ENCODE measurements around the gene CROCC.

Gene CROCC

GRCh38 chr1:17013491-17014320 lies 92.0 kb downstream of the CROCC start:
- H3K36me3 Mint-ChIP-seq (ENCODE audit: low read depth) = peaks cover 15% of the 10 kb centered on the region
- TF ChIP-seq CTCF (IDR thresholded peaks at IDR 0.05; ENCODE audit: unreplicated experiment in 3 of 3) = no peak
- no peak overlapping the region for H3K27ac Mint-ChIP-seq
- H3K9me3 Mint-ChIP-seq = no peaks in the 10 kb centered on the region
- peak overlapping the region in 2 of 3 experiments; percentile 38 to 91 for H3K4me3 Mint-ChIP-seq
- H3K27me3 Mint-ChIP-seq (ENCODE audit: low read depth) = no peaks in the 10 kb centered on the region
- peaks cover 5% of the 10 kb centered on the region for H3K4me1 Mint-ChIP-seq

DNA sequence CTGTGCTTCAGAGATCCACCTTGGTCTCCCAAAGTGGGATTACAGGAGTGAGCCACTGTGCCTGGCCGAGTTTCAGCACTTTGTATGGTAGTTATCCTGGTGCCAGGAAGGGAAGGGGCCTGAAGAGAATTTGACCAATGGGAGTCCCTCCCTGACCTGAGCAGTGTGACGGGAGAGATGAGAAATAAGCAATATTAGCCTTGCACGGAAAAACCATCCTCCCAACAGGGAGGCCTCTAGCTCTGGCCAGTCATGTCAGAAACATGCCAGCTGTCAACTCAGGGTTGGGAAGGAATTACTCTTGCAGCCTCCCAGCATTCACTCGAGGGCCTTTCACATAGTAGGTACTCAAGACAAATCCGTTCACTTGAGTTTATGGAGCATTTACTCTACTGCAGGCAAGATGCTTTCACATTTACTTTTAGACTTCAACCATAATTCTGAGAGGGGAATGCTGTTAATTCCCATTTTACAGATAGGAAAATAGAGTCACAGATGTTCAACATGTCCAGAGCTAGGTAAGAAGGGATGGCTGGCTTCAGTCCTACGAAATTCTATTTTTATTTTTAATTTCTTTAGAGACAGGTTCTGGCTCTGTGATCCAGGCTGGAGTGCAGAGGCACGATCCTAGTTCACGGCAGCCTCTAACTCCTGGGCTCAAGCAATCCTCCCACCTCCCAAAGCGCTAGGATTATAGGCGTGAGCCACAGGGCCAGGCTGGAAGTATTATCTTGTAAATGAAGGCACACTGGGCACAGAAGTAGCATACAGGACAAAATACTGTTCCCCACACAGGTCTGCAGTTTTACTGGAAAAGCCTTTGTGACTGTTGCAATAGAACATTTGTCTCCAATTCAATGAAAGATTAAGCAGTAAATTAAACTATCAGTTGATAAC lies 93.2 kb downstream of the CROCC start:
- Mint-ChIP-seq H3K4me3 (no peak overlapping the region), H3K36me3 (ENCODE audit: low read depth) (peaks cover 27% of the 10 kb centered on the region), H3K4me1 (peaks cover 5% of the 10 kb centered on the region), H3K27ac (no peak overlapping the region), H3K9me3 (no peaks in the 10 kb centered on the region), H3K27me3 (ENCODE audit: low read depth) (no peaks in the 10 kb centered on the region)
- no peak for TF ChIP-seq CTCF (IDR thresholded peaks at IDR 0.05; ENCODE audit: unreplicated experiment in 3 of 3)

DNA sequence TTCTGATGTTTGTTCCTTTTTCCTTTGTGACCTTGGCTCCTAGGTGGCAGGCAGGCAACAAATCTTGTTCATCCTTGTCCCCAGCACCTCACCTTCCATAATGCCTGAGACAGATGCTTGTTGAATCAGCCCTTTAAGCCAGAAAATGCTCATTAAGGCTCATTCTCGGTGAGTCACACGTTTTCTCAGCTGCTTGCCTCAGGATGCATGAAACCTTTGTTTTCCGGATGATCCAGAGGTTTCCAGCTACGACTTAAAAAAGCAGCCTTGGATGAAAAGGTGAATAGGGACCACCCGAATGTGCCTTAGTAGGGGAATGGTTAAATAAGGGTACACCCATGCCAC lies 94.6 kb downstream of the CROCC start:
- Mint-ChIP-seq H3K36me3 (ENCODE audit: low read depth) (peaks cover 37% of the 10 kb centered on the region), H3K4me3 (no peak overlapping the region), H3K27ac (peak overlapping the region; percentile 16 to 30 (median 23)), H3K27me3 (ENCODE audit: low read depth) (no peaks in the 10 kb centered on the region), H3K9me3 (no peaks in the 10 kb centered on the region), H3K4me1 (peaks cover 5% of the 10 kb centered on the region)
- TF ChIP-seq CTCF (IDR thresholded peaks at IDR 0.05; ENCODE audit: unreplicated experiment in 3 of 3) = no peak

GRCh38 chr1:17017435-17017834 lies 95.7 kb downstream of the CROCC start:
- H3K27me3 Mint-ChIP-seq (ENCODE audit: low read depth) = no peaks in the 10 kb centered on the region
- H3K4me1 Mint-ChIP-seq = peaks cover 4% of the 10 kb centered on the region
- H3K4me3 Mint-ChIP-seq = no peak overlapping the region
- no peak for TF ChIP-seq CTCF (IDR thresholded peaks at IDR 0.05; ENCODE audit: unreplicated experiment in 3 of 3)
- no peak overlapping the region for H3K27ac Mint-ChIP-seq
- no peaks in the 10 kb centered on the region for H3K9me3 Mint-ChIP-seq
- H3K36me3 Mint-ChIP-seq (ENCODE audit: low read depth) = peaks cover 43% of the 10 kb centered on the region

DNA sequence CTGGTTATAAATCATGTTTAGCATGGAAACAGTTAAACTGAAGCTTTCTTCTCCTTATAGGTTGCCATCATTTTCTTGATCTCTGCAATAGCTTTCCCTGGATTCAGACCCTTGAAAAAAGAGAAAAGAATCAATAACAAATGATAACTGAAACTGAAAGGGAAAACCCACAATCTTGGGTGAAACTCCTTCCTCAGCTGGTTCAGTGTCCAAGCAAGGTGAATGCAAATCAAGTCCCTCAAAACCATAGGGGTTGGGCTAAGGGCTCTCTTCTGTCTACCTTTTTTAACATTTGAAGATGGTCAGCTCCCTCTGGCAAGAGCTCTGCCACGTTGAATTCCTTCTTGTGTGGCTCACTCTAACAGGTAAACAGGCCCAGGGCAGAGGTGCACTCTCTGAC lies 97.1 kb downstream of the CROCC start:
- H3K36me3 Mint-ChIP-seq (ENCODE audit: low read depth) = peaks cover 57% of the 10 kb centered on the region
- H3K9me3 Mint-ChIP-seq = no peaks in the 10 kb centered on the region
- peak overlapping the region in 1 of 3 experiments; percentile 4 for H3K27ac Mint-ChIP-seq
- peaks cover 5% of the 10 kb centered on the region for H3K4me1 Mint-ChIP-seq
- no peak overlapping the region for H3K4me3 Mint-ChIP-seq
- TF ChIP-seq CTCF (IDR thresholded peaks at IDR 0.05; ENCODE audit: unreplicated experiment in 3 of 3) = no peak
- no peaks in the 10 kb centered on the region for H3K27me3 Mint-ChIP-seq (ENCODE audit: low read depth)

All from nephron (organoid).